Fibroblast of lung (primary cell): ENCODE measurements around the gene NEU3. TPM values are rescaled to one million over a fixed set of nuclear protein-coding genes. Genes with fewer than 3 reads are reported as not detected.

Experiments used
- DNase-seq, 2 donors: peaks; one replicate each; pipeline versions ENCODE4 v3.0.0 to v3.0.0-alpha.2; 2010; ENCODE audit warnings: low read depth in 2 of 2
- H2AFZ ChIP-seq: 2 replicates; pipeline ENCODE4 v1.5.1; 2012; ENCODE audit warnings: low read length, control low read depth, inconsistent platforms
- H3K27ac ChIP-seq: 2 replicates; pipeline ENCODE4 v1.5.1; 2011; ENCODE audit warnings: low read length, control low read depth; ENCODE audit not compliant: insufficient read depth
- H3K27me3 ChIP-seq: 2 replicates; pipeline ENCODE4 v1.5.1; 2011; ENCODE audit warnings: mild to moderate bottlenecking, low read length; ENCODE audit not compliant: control insufficient read depth, insufficient read depth
- H3K36me3 ChIP-seq: 2 replicates; pipeline ENCODE4 v1.5.1; 2011; ENCODE audit warnings: low read length; ENCODE audit not compliant: control insufficient read depth, insufficient read depth
- H3K4me1 ChIP-seq: 2 replicates; pipeline ENCODE4 v1.5.1; 2011; ENCODE audit warnings: low read length; ENCODE audit not compliant: control insufficient read depth, insufficient read depth; ENCODE audit errors: extremely low read depth
- H3K4me2 ChIP-seq: 2 replicates; pipeline ENCODE4 v1.5.1; 2011; ENCODE audit warnings: low read length, control low read depth; ENCODE audit not compliant: insufficient read depth; ENCODE audit errors: extremely low read depth
- H3K4me3 ChIP-seq, 4 experiments: fragments of 200-600 bp in 1 of 4; sonication (generic) in 1 of 4; replicated peaks in 1 of 4; 2 replicates each; pipeline ENCODE4 v1.5.1; 2011 to 2016; ENCODE audit warnings: low read length in 4 of 4, low read depth in 3 of 4, mild to moderate bottlenecking in 3 of 4, control low read depth in 2 of 4, inconsistent platforms in 1 of 4, mixed read lengths in 1 of 4; ENCODE audit not compliant: insufficient read depth in 1 of 4; ENCODE audit errors: control extremely low read depth in 1 of 4
- H3K79me2 ChIP-seq: 2 replicates; pipeline ENCODE4 v1.5.1; 2012; ENCODE audit warnings: mild to moderate bottlenecking, low read length, inconsistent platforms; ENCODE audit not compliant: control insufficient read depth, insufficient read depth
- H3K9ac ChIP-seq: 2 replicates; pipeline ENCODE4 v1.5.1; 2011; ENCODE audit warnings: mild to moderate bottlenecking, low read length, control low read depth; ENCODE audit not compliant: insufficient read depth
- H3K9me3 ChIP-seq: 2 replicates; pipeline ENCODE4 v1.5.1; 2012; ENCODE audit warnings: low read depth, low read length; ENCODE audit not compliant: control insufficient read depth, insufficient read depth
- H4K20me1 ChIP-seq: 2 replicates; pipeline ENCODE4 v1.5.1; 2011; ENCODE audit warnings: low read length; ENCODE audit not compliant: control insufficient read depth, insufficient read depth; ENCODE audit errors: extremely low read depth
- EZH2 ChIP-seq: IDR thresholded peaks from 2 replicates; pipeline ENCODE4 v1.5.1; 2012; ENCODE audit warnings: low read length, control low read depth, mild to moderate bottlenecking; ENCODE audit errors: missing control alignments
- polyA plus RNA-seq, 2 donors: library from polyadenylated mRNA; depleted of rRNA in 1 of 2; stranded (reverse) in 1 of 2; unstranded in 1 of 2; fragments of >200 nt; gene quantifications; 2 replicates each; pipeline ENCODE4 v1.2.1, GENCODE V29; 2011 to 2012; ENCODE audit warnings: missing spikeins in 1 of 2
- total RNA-seq: library from RNA; depleted of rRNA; stranded (reverse); fragments of >200 nt; gene quantifications from 2 replicates; pipeline ENCODE4 v1.2.1, GENCODE V29; 2014
- TF ChIP-seq, protein P1 (sequence below), 2 donors: IDR thresholded peaks in 1 of 2; conservative IDR thresholded peaks in 1 of 2; 1 replicate in 1 of 2; 2 replicates in 1 of 2; pipeline ENCODE4 v1.5.1; 2011 to 2012; ENCODE audit warnings: low read length in 2 of 2, control low read depth in 1 of 2, inconsistent platforms in 1 of 2, low read depth in 1 of 2, mild to moderate bottlenecking in 1 of 2

The NEU3 gene
- total and polyA plus RNA-seq, 2 donors (not counting 1 experiment from before 2014, with no cell fraction given): 5.0 to 6.6 TPM

DNA sequence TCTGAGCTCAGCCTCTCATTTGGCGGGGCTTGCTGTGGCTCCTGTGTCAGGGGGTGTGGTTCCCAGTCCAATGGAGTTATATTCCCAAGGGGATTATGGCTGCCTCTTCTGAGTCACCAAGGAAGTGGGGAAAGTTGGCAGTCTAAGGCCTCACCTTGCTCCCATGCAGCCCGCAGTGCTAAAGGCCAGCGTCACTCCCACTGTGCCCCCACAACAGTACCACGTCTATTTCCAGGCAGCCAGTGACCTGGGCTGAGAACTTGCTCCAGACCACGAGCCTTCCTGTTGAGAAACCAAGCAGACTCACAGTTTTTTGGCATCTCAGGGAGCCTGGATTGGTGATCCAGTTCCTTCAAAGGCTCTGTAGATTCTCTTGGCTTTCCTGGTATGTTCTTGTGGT is 62.3 kb downstream of the NEU3 start:
- Histone ChIP-seq H3K4me2 (no peak overlapping the region), H3K4me3 (no peak overlapping the region), H4K20me1 (no peaks in the 10 kb centered on the region), H3K4me1 (no peaks in the 10 kb centered on the region), H3K9me3 (no peaks in the 10 kb centered on the region), H3K36me3 (no peaks in the 10 kb centered on the region), H3K27ac (no peak overlapping the region), H3K27me3 (no peaks in the 10 kb centered on the region), H3K79me2 (no peaks in the 10 kb centered on the region), H3K9ac (no peak overlapping the region), H2AFZ (no peak overlapping the region)
- TF ChIP-seq, protein P1, sequence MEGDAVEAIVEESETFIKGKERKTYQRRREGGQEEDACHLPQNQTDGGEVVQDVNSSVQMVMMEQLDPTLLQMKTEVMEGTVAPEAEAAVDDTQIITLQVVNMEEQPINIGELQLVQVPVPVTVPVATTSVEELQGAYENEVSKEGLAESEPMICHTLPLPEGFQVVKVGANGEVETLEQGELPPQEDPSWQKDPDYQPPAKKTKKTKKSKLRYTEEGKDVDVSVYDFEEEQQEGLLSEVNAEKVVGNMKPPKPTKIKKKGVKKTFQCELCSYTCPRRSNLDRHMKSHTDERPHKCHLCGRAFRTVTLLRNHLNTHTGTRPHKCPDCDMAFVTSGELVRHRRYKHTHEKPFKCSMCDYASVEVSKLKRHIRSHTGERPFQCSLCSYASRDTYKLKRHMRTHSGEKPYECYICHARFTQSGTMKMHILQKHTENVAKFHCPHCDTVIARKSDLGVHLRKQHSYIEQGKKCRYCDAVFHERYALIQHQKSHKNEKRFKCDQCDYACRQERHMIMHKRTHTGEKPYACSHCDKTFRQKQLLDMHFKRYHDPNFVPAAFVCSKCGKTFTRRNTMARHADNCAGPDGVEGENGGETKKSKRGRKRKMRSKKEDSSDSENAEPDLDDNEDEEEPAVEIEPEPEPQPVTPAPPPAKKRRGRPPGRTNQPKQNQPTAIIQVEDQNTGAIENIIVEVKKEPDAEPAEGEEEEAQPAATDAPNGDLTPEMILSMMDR (conservative IDR thresholded peaks at IDR 0.05 in 1 of 2, IDR thresholded peaks at IDR 0.05 in 1 of 2; ENCODE audit: low read depth in 1 of 2, low read length in 2 of 2): no peak
- TF ChIP-seq EZH2: no peak
- DNase-seq: no peak

DNA sequence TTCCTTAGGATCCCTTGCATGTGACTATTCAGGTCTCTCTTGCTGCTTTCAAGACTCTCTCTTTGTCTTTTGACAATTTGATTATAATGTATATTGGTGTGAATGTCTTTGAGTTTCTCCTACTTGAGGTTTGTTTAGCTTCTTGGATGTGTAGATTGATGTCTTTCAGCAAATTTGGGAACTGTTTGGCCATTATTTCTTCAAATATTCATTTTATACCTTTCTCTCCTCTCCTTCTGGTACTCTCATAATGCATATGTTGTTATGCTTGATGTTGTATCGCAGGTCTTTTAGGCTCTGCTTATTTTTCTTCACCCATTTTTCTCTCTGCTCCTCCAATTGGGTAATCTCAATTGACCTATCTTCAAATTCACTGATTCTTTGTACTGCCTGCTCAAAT is 63.7 kb downstream of the NEU3 start:
- H3K27ac ChIP-seq: no peak overlapping the region
- TF ChIP-seq, protein P1 (conservative IDR thresholded peaks at IDR 0.05 in 1 of 2, IDR thresholded peaks at IDR 0.05 in 1 of 2; ENCODE audit: low read depth in 1 of 2, low read length in 2 of 2): no peak
- TF ChIP-seq EZH2: no peak
- no peak overlapping the region for H2AFZ ChIP-seq
- no peak overlapping the region for H3K4me3 ChIP-seq
- no peaks in the 10 kb centered on the region for H3K36me3 ChIP-seq
- H3K4me1 ChIP-seq: no peaks in the 10 kb centered on the region
- no peaks in the 10 kb centered on the region for H3K79me2 ChIP-seq
- no peaks in the 10 kb centered on the region for H4K20me1 ChIP-seq
- no peak for DNase-seq
- H3K9ac ChIP-seq: no peak overlapping the region
- no peaks in the 10 kb centered on the region for H3K27me3 ChIP-seq
- H3K4me2 ChIP-seq: no peak overlapping the region
- no peaks in the 10 kb centered on the region for H3K9me3 ChIP-seq

GRCh38 chr11:75055511-75055910 is 66.8 kb downstream of the NEU3 start:
- Histone ChIP-seq H3K4me3 (no peak overlapping the region), H3K27me3 (peaks cover 4% of the 10 kb centered on the region), H3K4me2 (no peak overlapping the region), H3K79me2 (no peaks in the 10 kb centered on the region), H3K9ac (no peak overlapping the region), H3K9me3 (no peaks in the 10 kb centered on the region), H4K20me1 (no peaks in the 10 kb centered on the region), H3K36me3 (no peaks in the 10 kb centered on the region), H2AFZ (no peak overlapping the region), H3K27ac (no peak overlapping the region), H3K4me1 (no peaks in the 10 kb centered on the region)
- peak in 1 of 2 donors; percentile 16 for DNase-seq
- TF ChIP-seq, protein P1 (conservative IDR thresholded peaks at IDR 0.05 in 1 of 2, IDR thresholded peaks at IDR 0.05 in 1 of 2; ENCODE audit: low read depth in 1 of 2, low read length in 2 of 2): no peak
- TF ChIP-seq EZH2: no peak
